ENCODE data around the gene HEXB.
A peak's percentile ranks its signal among the peaks of the same experiment; 100 is the strongest.

DNA sequence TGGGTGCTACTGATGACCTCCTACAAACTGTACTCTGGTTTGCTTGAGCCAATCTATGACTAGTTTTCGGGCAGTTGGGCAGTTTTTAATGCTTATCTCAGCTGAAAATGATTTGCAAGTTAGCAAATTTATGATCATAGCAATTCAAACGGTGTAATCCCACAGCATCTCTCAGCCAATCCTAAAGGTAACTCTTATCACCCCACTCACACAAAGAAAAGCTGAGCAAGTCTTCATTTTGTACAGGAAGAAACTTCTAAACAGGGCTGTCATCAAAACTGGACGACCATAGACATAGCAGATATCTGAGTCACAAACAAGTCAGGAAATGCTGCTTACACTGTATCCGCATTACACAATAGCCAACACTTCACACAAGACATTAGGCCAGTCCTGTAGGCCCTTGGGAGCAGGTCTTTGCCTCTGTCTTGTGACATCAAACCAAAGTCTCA lies 41.9 kb upstream of the HEXB start:
- TF ChIP-seq, protein P1, sequence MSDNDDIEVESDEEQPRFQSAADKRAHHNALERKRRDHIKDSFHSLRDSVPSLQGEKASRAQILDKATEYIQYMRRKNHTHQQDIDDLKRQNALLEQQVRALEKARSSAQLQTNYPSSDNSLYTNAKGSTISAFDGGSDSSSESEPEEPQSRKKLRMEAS (IDR thresholded peaks at IDR 0.05): no peak
- TF ChIP-seq RAD21 (IDR thresholded peaks at IDR 0.05; ENCODE audit: low read depth) (no peak), CEBPB (IDR thresholded peaks at IDR 0.05) (peak; percentile 55; the same call in 1 of the 2 replicates), EP300 (IDR thresholded peaks at IDR 0.05; ENCODE audit: borderline replicate concordance) (no peak), TAF1 (IDR thresholded peaks at IDR 0.05; ENCODE audit: low read depth) (no peak), YY1 (IDR thresholded peaks at IDR 0.05; ENCODE audit: low read depth) (no peak)
- TF ChIP-seq, protein P2, sequence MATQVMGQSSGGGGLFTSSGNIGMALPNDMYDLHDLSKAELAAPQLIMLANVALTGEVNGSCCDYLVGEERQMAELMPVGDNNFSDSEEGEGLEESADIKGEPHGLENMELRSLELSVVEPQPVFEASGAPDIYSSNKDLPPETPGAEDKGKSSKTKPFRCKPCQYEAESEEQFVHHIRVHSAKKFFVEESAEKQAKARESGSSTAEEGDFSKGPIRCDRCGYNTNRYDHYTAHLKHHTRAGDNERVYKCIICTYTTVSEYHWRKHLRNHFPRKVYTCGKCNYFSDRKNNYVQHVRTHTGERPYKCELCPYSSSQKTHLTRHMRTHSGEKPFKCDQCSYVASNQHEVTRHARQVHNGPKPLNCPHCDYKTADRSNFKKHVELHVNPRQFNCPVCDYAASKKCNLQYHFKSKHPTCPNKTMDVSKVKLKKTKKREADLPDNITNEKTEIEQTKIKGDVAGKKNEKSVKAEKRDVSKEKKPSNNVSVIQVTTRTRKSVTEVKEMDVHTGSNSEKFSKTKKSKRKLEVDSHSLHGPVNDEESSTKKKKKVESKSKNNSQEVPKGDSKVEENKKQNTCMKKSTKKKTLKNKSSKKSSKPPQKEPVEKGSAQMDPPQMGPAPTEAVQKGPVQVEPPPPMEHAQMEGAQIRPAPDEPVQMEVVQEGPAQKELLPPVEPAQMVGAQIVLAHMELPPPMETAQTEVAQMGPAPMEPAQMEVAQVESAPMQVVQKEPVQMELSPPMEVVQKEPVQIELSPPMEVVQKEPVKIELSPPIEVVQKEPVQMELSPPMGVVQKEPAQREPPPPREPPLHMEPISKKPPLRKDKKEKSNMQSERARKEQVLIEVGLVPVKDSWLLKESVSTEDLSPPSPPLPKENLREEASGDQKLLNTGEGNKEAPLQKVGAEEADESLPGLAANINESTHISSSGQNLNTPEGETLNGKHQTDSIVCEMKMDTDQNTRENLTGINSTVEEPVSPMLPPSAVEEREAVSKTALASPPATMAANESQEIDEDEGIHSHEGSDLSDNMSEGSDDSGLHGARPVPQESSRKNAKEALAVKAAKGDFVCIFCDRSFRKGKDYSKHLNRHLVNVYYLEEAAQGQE (IDR thresholded peaks at IDR 0.05; ENCODE audit: low read depth): no peak
